GM18873 (cell line): Measurements from ENCODE around the gene METTL2B.
"Not testable (repeated sequence)": the region's sequence is repeated elsewhere in the genome, so short reads cannot be mapped to it uniquely, and the experiment has no call there.

Source experiments
- ATAC-seq: cut with Tn5 transposase; IDR thresholded peaks from one replicate; pipeline ENCODE4 v1.9.1; 2021; ENCODE audit warnings: mild to moderate bottlenecking, moderate library complexity, moderate number of reproducible peaks; ENCODE audit not compliant: unreplicated experiment, low FRiP score

Gene METTL2B

GRCh38 chr7:128523226-128523931, 46.8 kb downstream of the METTL2B start:
- ATAC-seq, result not testable (repeated sequence)

DNA sequence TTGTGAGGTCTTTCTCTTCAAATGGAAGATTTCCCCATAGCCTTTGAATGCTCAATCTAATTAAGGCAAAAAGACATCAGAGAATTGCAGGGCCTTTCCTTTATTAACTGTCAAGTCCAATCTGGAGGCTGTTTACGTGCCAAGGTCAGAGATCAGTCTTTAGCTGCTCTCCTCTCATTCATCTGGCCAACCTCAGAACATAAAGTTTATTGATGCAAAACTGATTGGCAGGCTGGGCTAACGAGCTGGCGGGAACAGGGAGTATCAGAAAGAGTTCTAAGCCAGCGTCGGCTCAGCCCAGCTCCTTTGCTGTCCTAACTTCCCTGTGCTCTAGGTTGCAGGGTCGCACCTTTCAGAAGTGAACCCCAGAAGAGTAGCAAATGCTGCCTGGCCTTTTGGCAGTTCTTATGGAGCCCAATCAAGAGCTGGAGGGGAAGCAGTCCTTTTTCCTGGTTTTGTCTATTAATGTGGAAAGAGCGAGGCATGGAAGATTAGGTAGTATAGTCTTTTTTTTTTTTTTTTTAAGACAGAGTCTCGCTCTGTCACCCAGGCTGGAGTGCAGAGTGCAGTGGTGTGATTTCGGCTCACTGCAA, 47.5 kb downstream of the METTL2B start:
- not testable (repeated sequence) for ATAC-seq

DNA sequence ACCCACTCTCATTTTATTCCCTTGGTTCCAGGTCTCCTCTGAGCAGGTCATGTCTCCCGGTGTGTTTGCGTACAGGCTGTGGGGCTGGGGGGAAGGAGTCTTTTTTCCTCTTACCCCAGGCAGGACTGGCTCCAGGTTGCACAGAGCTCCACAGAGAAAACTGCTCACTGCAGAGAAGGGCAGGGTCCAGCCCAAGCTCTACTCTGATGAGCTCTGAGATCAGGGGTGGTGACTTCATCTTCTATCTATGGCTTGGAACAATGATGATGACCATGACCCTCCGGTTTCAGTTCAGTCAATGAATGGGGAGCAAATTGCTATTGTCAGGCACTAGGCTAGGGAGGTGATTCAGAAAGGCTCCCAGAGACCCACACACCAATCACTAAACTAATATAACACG, 49.0 kb downstream of the METTL2B start:
- ATAC-seq, result not testable (repeated sequence)

GRCh38 chr7:128526062-128526466, 49.5 kb downstream of the METTL2B start:
- ATAC-seq, result not testable (repeated sequence)

GRCh38 chr7:128529191-128529590, 52.6 kb downstream of the METTL2B start:
- ATAC-seq, result not testable (repeated sequence)

- not testable (repeated sequence) for ATAC-seq
Measured at GRCh38 chr7:128530121-128530854, 53.7 kb downstream of the METTL2B start.

DNA sequence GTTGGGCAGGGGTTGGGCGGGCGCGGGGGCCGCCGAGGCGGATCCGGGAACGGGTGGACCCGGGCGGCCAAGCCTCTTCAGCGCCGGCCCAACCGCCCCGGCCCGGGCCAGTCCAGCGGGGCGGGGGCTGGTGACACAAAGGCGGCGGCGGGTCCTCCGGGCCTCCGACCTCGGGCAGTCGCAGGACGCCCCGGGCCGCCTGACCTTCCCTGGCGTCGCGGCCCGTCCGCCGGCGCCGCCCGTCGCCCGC, 54.2 kb downstream of the METTL2B start:
- ATAC-seq, result no peak

- not testable (repeated sequence) for ATAC-seq
Measured at GRCh38 chr7:128531105-128531954, 54.8 kb downstream of the METTL2B start.

GRCh38 chr7:128531955-128532478, 55.5 kb downstream of the METTL2B start:
- ATAC-seq, result not testable (repeated sequence)

GRCh38 chr7:128532956-128533355, 56.4 kb downstream of the METTL2B start:
- not testable (repeated sequence) for ATAC-seq

GRCh38 chr7:128537410-128537809, 60.9 kb downstream of the METTL2B start:
- ATAC-seq, result not testable (repeated sequence)

GRCh38 chr7:128542530-128542929, 66.0 kb downstream of the METTL2B start:
- not testable (repeated sequence) for ATAC-seq

DNA sequence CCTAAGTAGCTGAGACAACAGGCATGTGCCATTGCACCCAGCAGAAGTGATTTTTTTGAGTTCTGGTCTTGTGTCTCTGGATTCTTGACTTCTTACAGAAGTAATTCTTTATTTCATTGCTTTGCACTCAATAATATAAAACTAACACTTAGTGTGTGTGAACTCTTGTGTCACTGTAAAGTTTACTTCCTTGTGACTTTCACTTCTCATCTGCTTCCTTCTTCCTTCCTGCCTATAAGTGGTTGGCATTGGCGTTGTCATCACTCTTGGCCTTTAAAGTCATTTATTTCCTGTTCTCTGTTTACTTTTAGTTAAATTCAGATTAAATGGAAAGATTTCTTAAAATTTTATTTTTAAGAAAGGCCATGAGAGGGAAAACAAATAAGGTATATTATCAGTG, 66.8 kb downstream of the METTL2B start:
- ATAC-seq, result not testable (repeated sequence)

GRCh38 chr7:128546319-128546851, 69.8 kb downstream of the METTL2B start:
- not testable (repeated sequence) for ATAC-seq

DNA sequence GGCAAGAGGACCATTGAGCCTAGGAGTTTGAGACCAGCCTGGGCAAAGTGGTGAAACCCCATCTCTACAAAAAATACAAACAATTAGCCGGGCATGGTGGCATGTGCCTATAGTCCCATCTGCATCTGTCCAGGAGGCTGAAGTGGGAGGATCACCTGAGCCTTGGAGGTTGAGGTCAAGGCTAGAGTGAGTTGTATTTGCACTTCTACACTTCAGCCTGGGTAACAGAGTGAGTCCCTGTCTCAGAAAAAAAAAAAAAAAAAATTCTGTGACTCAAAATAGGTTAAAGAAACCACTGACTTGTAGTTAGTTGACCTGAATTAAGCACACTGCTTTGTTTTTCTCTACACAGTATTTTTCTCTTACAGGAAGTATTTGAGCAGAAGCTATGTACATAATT, 74.4 kb downstream of the METTL2B start:
- no peak for ATAC-seq

DNA sequence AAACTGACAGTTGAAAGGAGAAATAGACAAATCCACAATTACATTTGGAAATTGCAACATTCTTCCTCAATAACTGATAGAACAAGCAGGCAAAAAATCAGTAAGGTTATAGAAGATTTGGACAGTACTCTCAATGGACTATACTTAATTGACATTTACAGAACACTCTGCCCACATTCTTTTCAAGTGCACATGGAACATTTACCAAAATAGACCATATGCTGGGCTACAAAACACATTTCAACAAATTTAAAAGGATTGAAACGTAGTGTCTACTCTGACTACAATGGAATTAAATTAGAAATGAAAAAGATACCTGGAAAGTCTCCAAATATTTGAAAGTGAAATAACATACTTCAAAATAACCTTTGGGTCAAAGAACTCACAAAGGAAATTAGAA, 77.8 kb downstream of the METTL2B start:
- ATAC-seq, result not testable (repeated sequence)
